G401.6 (cell line): Measurements from ENCODE around the gene PKD2L2.
"Not testable (repeated sequence)": the region's sequence is repeated elsewhere in the genome, so short reads cannot be mapped to it uniquely, and the experiment has no call there.

Experiments used
- FAIRE-seq: peaks from 2 replicates; lab custom pipeline; 2012; peaks lifted over from hg19 to GRCh38; lab: Jason Lieb, UNC

The PKD2L2 gene

GRCh38 chr5:137957948-137958347, 68.7 kb downstream of the PKD2L2 start:
- no peak for FAIRE-seq

GRCh38 chr5:137959488-137959887, 70.2 kb downstream of the PKD2L2 start:
- no peak for FAIRE-seq

- FAIRE-seq = no peak
Observed at GRCh38 chr5:137960141-137960540, 70.9 kb downstream of the PKD2L2 start.

- FAIRE-seq = no peak
Observed at GRCh38 chr5:137960819-137961218, 71.6 kb downstream of the PKD2L2 start.

GRCh38 chr5:137970384-137970783, 81.1 kb downstream of the PKD2L2 start:
- not testable (repeated sequence) for FAIRE-seq

GRCh38 chr5:137975208-137975607, 86.0 kb downstream of the PKD2L2 start:
- FAIRE-seq = no peak

- no peak for FAIRE-seq
Observed at GRCh38 chr5:137989419-137989818, 100.2 kb downstream of the PKD2L2 start.
